DMS53 treated with DMSO at 0.1 percent for 48 hours (cell line): ENCODE results near the gene FAAP100.

Experiments
- DNase-seq: peaks from one replicate; lab custom pipeline; 2025; ENCODE audit not compliant: unreplicated experiment; lab: John Stamatoyannopoulos, UW

The FAAP100 gene

GRCh38 chr17:81553616-81554181 lies 1.5 kb upstream of the FAAP100 start:
- DNase-seq = peak; percentile 54

GRCh38 chr17:81553018-81553615 lies 964 bp upstream of the FAAP100 start:
- DNase-seq = peak; percentile 90

GRCh38 chr17:81551458-81552243 lies 502 bp downstream of the FAAP100 start:
- DNase-seq = no peak

- DNase-seq = no peak
Observed at GRCh38 chr17:81550830-81551457, 1.2 kb downstream of the FAAP100 start.

GRCh38 chr17:81550285-81550684 lies 1.9 kb downstream of the FAAP100 start:
- DNase-seq = no peak

- DNase-seq = no peak
Observed at GRCh38 chr17:81549826-81550225, 2.3 kb downstream of the FAAP100 start.

GRCh38 chr17:81549031-81549557 lies 3.1 kb downstream of the FAAP100 start:
- DNase-seq = no peak

GRCh38 chr17:81547614-81547982 lies 4.6 kb downstream of the FAAP100 start:
- no peak for DNase-seq

- DNase-seq = no peak
Observed at GRCh38 chr17:81546906-81547613, 5.1 kb downstream of the FAAP100 start.

GRCh38 chr17:81545160-81545949 lies 6.8 kb downstream of the FAAP100 start:
- no peak for DNase-seq

- no peak for DNase-seq
Observed at GRCh38 chr17:81544281-81544974, 7.7 kb downstream of the FAAP100 start.

GRCh38 chr17:81543756-81544155 lies 8.4 kb downstream of the FAAP100 start:
- no peak for DNase-seq

GRCh38 chr17:81543339-81543675 lies 8.8 kb downstream of the FAAP100 start:
- DNase-seq = no peak

- DNase-seq = no peak
Observed at GRCh38 chr17:81542431-81543338, 9.5 kb downstream of the FAAP100 start.

GRCh38 chr17:81541123-81541522 lies 11.0 kb downstream of the FAAP100 start:
- DNase-seq = no peak

GRCh38 chr17:81540676-81541027 lies 11.5 kb downstream of the FAAP100 start:
- no peak for DNase-seq

- DNase-seq = no peak
Observed at GRCh38 chr17:81539961-81540675, 12.0 kb downstream of the FAAP100 start.

- DNase-seq = no peak
Observed at GRCh38 chr17:81539571-81539900, 12.6 kb downstream of the FAAP100 start.
